HG03025 (cell line): ENCODE measurements around the gene SH2D6.
A peak's percentile ranks its signal among the peaks of the same experiment; 100 is the strongest.
"Not testable (repeated sequence)": the region's sequence is repeated elsewhere in the genome, so short reads cannot be mapped to it uniquely, and the experiment has no call there.

Experiments used
- ATAC-seq: cut with Tn5 transposase; IDR thresholded peaks from one replicate; pipeline ENCODE4 v1.9.1; 2021; ENCODE audit warnings: mild to moderate bottlenecking, moderate library complexity; ENCODE audit not compliant: unreplicated experiment, low FRiP score

SH2D6 gene

DNA sequence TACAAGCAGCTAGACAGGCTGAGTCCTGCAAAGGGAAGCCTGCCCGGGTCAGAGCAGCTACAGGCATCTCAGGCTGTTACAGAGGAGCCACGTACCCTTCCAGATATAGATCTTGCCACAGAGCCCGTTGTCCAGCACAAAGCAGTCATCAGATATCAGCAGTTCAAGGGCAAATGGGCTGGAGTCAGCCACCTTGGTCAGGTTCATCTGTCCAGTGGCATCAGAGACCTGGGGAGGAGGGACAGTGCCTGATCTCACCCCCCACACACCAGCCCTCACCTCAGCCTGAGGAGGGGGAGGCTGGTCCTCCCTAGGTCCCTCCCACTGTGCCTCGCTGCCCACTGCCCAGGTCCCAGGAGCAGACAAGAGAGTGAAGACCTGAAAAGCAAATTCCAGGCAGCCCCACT lies 20.6 kb upstream of the SH2D6 start:
- ATAC-seq, result no peak

DNA sequence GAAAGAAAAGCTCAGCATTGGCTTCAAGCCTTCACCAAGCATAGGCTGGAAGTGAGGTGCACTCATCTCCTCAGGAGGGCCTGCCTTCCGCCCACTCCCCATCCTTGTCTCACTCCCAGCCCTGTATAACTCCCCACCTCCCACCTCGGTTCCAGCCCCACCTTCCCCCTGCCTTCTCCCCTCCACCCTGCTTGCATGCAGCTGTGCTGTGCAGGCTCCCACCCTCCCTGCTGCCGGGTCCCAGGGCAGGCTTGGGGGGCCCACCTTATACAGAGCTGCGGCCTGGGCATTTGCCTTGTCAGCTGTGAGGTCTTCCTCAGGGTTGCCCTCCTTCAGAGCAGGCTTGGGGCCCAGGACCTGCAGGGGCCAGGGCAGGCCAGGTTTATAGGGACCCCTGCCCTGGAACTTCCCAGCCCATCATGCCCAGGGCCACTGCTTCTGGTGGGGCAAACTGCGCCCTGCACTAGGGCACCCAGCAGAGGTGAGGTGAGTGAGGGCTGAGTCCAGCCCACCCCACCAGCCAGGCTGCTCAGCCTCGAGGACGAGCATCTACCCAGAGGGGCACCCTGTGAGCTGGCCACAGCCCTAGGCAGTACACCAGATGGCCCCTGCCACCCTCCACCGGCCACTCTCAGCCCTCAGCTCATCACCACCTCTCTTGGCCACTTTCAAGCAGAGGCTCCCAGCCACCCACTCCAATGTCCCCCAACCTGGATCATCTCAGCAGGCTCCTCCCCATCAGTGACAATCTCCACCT lies 19.9 kb upstream of the SH2D6 start:
- ATAC-seq, result no peak

DNA sequence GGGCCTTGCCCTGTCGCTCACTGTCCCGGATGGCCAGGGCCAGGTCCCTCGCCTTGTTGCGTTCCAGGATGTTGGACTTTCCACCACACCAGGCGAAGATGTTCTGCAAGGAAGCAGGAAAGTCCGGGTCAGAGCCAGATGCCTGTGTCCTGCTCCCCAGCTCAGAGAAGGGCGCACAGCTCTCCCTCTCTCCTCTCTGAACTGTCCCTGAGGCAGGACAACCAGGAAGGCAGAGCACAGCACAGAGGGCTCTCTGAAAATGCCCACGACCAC lies 19.4 kb upstream of the SH2D6 start:
- ATAC-seq, result no peak

DNA sequence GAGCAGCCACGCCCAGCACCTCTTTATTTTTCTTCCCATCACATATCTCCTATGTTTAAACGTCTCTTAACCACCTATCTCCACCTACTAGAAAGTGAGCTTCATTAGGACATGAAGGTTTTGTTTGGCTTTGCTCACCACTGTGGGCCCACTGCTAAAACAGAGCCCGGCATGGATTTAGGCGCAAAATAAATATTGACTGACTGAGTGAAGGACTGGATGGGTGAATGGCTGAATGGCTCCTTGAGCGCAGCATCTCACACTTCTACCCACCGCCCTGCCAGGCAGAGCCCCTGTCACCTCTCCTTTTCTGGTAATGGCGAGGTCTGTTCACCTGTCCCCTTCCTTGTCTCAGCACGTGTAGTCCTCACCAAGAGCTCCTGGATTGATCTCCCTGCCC lies 18.5 kb upstream of the SH2D6 start:
- ATAC-seq, result no peak

DNA sequence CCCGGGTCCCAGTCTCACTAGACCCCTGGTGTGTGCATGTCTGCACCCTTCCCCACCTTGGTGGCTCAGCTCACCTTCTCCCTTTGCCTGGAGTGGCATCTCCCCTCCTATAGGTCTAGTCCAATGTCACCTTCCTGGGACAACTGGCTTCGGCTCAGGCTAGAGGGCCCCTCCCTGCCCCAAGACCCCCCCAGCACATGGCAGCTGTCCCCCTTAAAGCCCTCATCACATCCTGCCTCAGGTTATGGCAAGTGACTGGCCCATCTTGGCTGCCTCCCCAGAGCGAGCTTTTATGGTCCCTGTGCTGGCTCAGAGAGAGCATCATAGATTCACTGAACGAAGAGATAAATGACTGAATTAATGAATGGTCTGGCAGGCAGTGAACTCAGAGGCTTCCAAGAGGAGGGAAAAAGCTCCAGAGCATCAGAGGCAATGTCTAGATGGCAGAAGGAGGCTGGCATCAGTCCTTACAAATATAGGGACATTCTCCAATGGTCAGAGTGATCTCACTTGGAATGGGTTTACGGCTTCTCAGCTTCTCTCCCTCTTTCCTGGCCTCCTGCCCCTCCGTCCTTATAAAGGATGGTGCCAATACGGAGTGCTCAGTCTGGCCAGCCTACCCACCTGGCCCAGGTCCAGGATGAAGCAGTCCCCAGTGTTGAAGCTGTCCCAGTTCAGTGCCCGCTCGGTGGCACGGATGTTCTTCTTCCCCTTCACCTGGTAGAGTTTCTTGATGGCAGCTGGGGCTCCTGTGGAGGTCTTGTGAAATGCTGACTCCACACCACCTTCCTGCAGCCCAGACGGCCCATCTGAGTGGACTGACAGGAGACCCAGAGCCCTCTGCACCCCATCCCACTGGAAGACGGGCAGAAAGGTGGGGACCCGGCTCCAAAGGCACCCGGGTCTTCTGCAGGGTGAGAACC lies 17.7 kb upstream of the SH2D6 start:
- no peak for ATAC-seq

DNA sequence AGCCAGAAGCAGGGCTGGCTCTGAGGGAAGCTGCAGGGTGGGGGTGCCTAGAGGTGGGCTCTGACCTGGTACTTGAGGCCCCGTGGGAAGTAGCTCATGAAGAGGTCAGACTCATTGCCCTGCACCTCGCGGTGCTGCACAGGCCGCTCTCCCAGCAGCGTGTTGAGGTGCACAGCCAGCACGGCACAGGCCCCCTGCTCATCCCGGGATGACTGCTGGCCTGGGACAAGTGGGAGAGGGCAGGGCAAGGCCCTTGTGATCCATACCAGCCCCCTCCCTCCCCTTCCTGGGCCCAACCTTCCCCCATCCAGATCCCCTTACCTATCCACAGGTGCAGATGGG lies 17.1 kb upstream of the SH2D6 start:
- no peak for ATAC-seq

DNA sequence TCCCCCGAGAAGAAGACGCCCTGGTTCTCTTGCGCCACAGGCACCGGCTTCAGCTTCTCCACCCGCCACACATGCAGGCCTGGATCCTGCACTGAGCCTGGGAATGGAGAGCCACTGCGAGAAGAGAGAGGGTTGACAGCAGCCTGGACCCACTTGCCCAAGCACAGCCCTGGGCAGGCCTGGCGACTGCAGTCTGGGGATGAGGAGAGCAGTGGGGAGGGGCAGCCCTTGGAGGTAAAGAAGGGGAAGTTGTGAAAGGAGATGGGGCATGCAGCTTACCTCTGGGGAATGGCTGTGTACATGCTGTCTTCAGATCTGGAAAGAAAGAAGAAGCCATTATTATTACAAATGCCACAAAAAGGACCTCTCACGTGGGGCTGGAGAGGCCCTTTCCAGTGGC lies 16.7 kb upstream of the SH2D6 start:
- no peak for ATAC-seq

DNA sequence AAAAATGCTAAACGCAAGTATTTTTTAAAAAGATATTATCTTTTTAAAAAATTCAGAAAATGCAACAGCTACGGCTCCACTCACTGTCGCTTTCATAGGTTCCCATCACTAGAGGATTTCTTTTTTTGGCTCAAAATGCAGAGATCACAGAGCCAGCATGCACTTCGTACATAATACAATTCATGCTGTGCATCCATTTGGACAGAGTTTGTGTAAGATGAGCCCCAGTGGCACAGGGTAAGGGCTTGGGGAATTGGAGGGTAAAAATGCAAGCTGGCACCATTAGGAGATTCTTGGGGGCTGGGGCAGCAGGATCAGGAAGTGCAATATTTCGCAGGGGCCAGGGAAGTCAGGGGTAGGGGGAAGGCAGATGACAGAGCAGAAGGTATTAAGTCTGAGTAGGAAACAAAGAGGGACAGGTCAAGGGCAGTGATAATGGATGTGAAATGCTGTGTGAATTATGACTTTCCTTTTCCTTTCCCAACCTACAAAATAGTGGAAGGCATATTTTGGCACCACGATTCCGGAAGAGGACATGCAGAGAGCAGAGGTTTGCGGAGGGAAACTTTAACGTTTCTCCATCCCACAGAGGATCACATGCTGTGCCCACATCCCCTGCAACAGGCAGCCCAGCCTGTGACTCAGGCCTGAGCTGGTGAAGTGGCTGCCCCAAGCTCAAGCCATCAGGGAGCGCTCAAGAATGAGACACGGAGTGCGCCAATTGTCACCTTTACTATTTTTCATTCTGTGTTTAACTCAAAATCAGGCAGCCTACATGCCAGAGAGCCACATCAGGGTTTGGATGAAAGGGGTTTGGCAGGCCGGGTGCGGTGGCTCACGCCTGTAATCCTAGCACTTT lies 13.1 kb upstream of the SH2D6 start:
- no peak for ATAC-seq

DNA sequence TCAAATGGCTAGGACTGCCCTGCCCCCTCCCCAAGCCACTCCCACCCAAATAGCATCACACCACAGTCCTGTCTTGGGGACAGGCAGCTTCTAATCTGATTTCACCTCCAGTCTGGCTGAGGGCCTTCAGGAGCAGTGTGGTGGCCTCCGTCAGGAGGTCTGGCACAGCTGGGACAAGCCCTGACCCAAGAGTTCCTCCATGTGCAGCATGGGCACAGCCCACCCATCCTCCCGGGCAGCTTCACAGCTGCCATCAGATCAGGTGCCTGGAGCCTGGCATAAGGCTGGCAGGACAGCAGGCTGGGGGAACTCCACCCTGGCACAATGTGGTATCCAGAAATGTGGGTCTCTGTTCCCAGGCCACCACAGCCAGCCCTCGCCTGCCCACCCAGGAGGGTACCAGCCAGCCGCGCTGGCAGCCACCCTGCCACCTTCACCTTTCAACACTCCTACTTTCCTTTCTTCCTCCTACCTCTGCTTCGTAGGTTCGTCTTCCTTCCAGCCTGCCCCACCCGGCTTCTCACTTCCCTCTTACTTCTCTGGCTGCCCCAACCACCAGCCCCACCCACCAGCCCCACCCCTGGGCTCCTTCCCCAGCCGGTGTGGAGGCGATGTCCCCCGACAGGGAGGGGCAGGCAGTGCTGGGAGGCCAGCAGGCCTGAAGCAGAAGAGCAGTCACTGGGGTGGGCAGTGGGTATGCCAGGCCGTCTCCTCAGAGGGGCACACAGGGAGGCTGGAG lies 8.5 kb upstream of the SH2D6 start, which contains the start of gene CAPG:
Gene CAPG, minus strand, starts transcription at position 522 of the 739 bp plus-strand sequence. CDS start 8,221 bp downstream, outside the sequence.
- ATAC-seq, result peak; percentile 77

DNA sequence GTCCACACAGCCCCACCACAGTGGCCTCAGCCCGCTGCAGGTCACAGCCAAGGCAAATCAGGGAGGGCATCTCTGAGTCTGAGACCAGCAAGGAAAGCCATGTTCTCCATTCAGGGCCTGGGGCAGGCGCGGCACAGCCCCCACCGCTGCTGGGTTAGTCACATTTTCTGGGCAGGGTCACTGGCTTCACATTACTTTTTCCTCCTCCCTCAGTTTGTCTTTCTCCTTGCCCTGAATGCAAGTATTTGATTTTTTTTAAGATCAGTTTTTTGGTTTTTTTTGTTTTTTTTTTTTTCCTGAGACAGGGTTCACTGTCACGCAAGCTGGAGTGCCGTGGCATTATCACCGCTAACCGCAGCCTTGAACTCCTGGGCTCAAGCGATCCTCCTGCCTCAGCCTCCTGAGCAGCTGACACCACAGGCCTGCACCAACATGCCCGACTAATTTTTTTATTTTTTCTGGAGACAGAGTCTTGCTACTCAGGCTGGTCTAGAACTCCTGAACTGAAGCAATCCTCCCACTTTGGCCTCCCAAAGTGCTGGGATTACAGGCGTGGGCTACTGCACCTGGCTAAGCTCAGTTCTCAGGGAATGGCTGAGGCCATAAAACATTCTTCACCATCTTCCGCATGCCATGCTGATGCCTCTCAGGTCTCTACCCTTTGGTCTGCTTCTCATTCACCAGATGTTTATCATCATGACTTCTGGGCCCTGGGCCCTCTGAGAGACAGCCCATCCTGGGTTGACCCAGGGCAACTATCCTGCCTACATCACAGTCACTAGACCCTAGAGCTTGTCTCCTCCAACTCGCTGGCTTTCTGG lies 7.7 kb upstream of the SH2D6 start:
- peak; percentile 5 for ATAC-seq

DNA sequence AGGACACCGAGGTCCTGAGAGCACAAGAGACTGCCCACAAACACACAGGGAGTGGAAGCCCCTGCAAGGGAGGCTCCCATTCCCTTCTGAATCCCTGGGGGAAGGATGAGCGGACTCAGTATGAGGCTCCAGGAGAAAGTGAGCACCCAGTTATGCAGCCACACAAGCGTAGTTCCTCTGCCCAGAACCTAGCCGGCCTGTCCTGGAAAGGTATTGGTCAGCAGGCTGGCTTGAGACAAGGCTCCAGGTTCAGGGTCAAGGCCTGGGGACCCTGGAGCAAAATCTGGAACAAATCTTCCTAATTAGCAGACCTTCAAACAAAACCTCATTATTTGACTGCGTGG lies 7.1 kb upstream of the SH2D6 start:
- no peak for ATAC-seq

DNA sequence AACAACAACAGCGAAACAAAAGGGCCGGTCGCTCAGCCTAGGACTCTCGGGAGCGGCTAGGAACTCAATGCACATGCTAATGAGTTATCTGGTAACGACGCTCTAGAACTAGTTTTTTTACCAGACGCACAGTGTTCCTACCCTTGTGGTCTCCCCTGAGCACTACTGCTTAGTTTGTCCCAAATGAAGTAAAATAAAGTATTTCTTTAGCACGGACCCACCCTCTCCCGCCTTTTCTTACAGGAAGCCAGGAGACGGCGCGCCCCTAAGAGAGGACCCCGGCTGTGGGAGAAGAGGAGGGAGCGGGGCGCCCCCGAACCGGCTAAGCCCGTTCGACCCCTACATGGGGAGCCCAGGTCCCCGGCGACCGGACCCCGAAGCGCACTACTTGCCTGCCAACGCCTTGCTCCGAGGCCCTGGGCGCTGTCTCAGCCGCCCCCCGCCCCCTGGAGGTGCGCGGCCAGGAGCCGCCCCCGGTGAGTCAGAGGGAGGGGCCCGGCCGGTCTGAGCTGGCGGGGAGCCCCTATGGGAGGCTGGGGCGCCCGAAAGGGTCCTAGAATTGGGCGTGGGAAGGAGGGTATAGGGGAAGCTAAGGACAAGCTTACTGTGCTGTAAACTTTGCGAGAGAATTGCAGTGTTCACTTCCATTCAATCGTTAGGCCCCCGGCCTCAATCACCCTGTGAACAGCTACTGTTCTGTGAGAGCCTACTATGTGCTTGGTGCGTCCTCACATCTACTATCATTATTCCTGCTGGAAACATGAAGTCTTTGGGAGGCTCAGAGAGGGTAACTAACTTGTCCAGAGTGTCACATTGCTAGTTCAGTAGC lies 4.7 kb upstream of the SH2D6 start:
- no peak for ATAC-seq

DNA sequence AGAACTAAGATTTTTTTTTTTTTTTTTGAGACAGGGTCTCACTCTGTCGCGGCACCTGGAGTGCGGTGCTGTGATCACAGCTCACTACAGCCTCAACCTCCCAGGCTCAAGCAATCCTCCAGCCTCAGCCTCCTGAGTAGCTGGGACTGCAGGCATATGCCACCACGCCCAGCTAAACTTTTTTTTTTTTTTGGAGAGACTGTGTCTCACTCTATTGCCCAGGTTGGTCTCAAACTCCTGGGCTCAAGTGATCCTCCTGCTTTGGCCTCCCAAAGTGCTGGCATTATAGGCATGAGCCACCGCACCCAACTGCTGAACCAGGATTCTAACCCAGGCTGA lies 4.1 kb upstream of the SH2D6 start:
- not testable (repeated sequence) for ATAC-seq

DNA sequence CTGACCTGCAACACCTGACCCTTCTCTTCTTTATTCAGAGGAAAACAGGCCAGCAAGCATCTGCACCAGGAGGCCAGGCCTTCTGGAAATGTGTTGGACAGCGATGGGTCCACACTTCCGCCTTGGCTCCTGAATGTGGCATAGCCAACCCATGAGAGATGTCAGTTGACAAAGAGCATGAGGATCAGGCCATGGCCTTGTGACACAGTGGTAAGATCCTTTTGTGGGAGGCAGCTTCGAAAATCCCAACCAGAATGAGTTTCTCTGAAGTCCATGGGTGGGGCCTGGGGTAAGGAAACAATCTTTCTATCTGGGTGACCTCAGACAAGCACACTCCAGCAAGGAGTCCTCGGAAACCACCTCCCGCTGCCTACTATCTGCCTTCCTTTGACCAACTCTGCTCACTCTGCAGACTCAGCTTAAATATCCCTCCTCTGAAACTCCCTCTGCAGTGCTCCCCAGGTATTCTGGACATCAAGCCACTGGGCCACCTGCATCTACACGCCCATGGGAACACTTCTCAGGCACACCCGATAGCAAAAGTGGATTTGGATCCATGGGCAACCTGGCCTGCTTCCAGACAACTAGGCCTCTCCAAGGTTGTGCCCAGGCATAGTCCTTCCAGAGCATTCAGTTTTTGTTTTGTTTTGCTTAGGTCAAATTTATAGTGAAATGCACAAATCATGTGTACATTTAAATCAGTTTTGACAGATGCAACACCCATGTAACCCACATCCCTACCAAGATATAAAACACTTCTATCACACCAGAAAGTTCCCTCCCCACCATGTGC lies 3.6 kb upstream of the SH2D6 start:
- no peak for ATAC-seq

DNA sequence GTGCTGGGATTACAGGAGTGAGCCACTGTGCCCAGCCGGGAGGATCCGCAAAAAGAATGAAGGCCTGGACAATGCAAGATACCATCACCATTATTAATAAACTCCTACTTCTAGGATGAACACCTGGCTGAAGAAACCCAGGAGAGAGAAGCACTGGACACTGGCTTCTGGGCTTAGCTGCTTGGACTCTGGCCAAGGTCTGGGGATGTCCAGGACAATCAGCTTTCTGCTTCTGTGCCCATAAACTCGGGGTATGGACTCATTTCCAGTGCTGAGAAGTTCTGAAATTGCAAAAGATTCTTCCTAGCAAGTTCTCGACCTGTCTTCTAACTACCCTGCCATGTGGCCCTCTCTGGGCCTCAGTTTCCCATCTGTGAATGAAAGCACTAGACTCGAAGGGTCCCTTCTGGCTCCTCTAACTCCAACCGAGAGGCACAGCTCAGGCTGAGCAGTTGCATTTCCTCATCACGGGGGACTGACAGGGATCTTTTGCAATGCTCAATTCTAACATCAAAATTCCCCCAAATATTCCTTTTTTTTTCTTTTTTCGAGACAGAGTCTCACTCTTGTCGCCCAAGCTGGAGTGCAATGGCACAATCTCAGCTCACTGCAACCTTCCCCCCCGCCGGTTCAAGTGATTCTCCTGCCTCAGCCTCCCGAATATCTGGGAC lies 2.4 kb upstream of the SH2D6 start:
- no peak for ATAC-seq

DNA sequence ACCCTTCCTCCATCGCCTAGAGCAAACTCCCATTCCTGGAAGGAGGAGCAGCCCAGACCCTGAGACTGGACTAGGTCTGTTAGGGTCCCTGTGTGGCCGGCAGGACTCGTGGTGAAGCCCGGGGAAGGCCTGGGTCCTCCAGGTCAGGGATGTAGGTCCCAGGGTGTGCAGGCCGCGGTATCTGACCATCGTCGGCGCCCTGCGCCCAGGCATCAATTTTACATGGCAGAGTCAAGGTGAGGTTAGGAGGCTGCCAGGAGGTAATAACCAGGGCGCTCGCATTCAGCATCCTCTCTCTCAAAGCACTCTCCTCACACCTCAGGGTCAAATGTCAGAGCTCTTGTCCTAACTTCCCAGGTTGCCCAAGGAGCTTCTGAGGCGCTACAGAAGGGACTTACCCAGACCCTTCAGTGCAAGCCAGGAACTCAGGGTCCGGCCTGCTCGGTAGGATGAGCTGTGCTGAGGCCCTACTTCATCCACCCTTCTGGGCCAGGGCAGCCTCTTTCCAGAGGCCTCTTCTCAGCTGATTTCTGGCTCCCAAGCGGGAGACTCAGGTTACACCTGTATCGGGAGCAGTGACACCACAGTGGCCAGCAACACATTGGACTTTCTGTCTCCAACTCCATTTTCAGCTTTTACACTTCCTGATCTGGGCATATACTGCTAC lies 628 bp downstream of the SH2D6 start:
- ATAC-seq, result no peak
